BJ (cell line): Measurements from ENCODE around the gene LCE1A. TPM values are rescaled to one million over a fixed set of nuclear protein-coding genes. Genes with fewer than 3 reads are reported as not detected.

ENCODE experiments used
- CTCF ChIA-PET: fragments of 350-600 bp; formaldehyde crosslinking; extraction: SDS; loops from one replicate; lab custom pipeline; 2021; ENCODE audit warnings: antibody characterized with exemption, inconsistent platforms; lab: Yijun Ruan, JAX
- POLR2A ChIA-PET: fragments of 300-600 bp; sonication (Branson Sonifier 250); formaldehyde crosslinking; extraction: SDS; loops from one replicate; lab custom pipeline; 2021; ENCODE audit warnings: antibody characterized with exemption; lab: Charles Lee
- DNase-seq: peaks from one replicate; pipeline ENCODE4 v3.0.0-alpha.2; 2011; ENCODE audit warnings: low read depth
- H3K27me3 ChIP-seq: 2 replicates; pipeline ENCODE4 v1.6.0; 2011; ENCODE audit warnings: low read length; ENCODE audit not compliant: control insufficient read depth, insufficient read depth
- H3K36me3 ChIP-seq: 2 replicates; pipeline ENCODE4 v1.5.1; 2011; ENCODE audit warnings: low read length; ENCODE audit not compliant: control insufficient read depth, insufficient read depth
- H3K4me3 ChIP-seq: 2 replicates; pipeline ENCODE4 v1.5.1; 2011; ENCODE audit warnings: low read depth, mild to moderate bottlenecking, control low read depth, low read length
- polyA plus RNA-seq: library from polyadenylated mRNA; depleted of rRNA; stranded (reverse); fragments of >200 nt; gene quantifications from 2 replicates; pipeline ENCODE4 v1.2.3, GENCODE V29; 2011
- TF ChIP-seq, protein P1 (sequence below): IDR thresholded peaks from 2 replicates; pipeline ENCODE4 v1.5.1; 2011; ENCODE audit warnings: low read depth, mild to moderate bottlenecking, control low read depth, inconsistent platforms, low read length, moderate library complexity; ENCODE audit not compliant: insufficient read depth

The LCE1A gene
- polyA plus RNA-seq, 1 experiment: not detected

DNA sequence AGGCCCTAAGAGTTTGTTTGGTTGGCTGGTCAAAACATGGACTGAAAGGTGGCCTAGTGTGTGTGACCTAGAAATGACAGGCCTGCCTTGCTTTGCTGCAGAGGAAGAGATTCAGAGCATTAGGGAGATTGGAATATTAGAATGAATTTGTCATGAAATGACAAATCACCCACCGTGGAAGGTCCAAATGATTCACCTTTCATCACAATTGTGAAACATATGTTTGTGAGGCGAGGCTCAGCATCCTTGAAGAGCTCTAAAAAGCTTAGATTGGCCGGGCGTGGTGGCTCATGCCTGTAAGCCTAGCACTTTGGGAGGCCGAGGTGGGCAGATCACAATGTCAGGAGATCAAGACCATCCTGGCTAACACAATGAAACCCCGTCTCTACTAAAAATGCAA, 10.0 kb upstream of the LCE1A start:
- no peak for DNase-seq
- Histone ChIP-seq H3K4me3 (no peak overlapping the region), H3K27me3 (no peaks in the 10 kb centered on the region), H3K36me3 (no peaks in the 10 kb centered on the region)
- TF ChIP-seq, protein P1, sequence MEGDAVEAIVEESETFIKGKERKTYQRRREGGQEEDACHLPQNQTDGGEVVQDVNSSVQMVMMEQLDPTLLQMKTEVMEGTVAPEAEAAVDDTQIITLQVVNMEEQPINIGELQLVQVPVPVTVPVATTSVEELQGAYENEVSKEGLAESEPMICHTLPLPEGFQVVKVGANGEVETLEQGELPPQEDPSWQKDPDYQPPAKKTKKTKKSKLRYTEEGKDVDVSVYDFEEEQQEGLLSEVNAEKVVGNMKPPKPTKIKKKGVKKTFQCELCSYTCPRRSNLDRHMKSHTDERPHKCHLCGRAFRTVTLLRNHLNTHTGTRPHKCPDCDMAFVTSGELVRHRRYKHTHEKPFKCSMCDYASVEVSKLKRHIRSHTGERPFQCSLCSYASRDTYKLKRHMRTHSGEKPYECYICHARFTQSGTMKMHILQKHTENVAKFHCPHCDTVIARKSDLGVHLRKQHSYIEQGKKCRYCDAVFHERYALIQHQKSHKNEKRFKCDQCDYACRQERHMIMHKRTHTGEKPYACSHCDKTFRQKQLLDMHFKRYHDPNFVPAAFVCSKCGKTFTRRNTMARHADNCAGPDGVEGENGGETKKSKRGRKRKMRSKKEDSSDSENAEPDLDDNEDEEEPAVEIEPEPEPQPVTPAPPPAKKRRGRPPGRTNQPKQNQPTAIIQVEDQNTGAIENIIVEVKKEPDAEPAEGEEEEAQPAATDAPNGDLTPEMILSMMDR: no peak
- POLR2A ChIA-PET: no interaction called here
- CTCF ChIA-PET: interaction anchor here (1.5 kb wide), 1 partner anchor 53 kb away, joined by 4 read pairs; no protein-coding TSS in a partner anchor

DNA sequence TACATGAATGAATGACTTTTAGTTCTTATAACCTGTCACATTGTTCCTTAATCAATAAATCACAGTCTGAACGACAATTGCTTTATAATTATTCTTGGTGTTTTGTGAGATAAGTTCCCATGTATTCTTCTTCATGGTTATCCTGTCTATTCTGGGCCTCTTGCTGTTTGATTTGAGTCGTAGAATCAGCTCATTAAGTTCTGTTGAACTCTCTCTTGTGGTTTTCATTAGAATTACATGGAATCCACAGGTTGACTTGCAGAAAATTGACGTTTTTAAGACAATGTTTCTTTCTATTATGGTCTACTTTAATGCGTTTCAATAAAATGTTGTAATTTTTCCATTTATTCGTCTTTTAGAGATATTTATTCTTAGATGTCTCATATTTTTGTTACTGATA, 4.0 kb upstream of the LCE1A start:
- DNase-seq: no peak
- TF ChIP-seq, protein P1: no peak
- no peaks in the 10 kb centered on the region for H3K27me3 ChIP-seq
- H3K4me3 ChIP-seq: no peak overlapping the region
- no peaks in the 10 kb centered on the region for H3K36me3 ChIP-seq
- ChIA-PET CTCF (no interaction called here), POLR2A (no interaction called here)

DNA sequence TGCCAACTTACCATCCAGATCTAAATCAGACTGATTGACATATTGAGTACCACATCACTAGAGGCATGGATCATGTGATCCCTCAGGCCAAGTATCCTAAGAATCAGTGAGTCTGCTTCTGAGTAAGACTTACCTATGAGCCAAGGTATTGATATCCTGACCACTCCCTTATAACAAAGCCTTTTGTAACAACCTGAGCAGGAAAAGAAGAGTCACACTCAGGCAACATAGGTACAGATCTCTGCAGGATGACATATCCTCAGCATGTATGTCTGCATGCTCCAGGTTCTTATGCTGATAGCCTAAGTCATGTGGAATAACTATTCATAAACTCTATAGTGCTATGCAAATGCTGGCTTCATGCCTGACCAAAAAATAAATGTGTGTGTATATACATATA, 2.3 kb upstream of the LCE1A start:
- ChIA-PET POLR2A (no interaction called here), CTCF (interaction anchor here (1.6 kb wide), 1 partner anchor 45 kb away, joined by 4 read pairs; no protein-coding TSS in a partner anchor)
- DNase-seq: no peak
- H3K4me3 ChIP-seq: no peak overlapping the region
- no peaks in the 10 kb centered on the region for H3K36me3 ChIP-seq
- H3K27me3 ChIP-seq: no peaks in the 10 kb centered on the region
- TF ChIP-seq, protein P1: no peak

DNA sequence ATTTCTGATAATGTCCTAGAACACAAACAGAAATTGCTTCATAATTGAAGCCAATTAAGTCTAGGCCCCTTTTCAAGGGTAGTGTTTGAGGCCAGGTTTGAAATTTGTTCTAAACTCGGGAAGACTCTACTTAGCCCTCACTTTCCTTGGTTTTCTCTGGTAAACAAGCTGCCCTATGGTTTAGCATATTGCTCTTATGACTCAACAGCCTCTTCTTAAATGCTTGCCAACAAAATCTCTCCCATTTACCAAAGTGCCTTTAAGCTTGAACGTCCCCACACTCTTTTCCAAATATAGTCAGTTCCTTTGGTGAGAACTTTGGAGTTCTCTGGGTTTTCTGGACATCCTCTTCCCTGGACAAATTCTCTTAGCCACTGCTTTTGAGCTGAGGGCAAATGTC, 9.6 kb downstream of the LCE1A start:
- H3K27me3 ChIP-seq: no peaks in the 10 kb centered on the region
- H3K4me3 ChIP-seq: no peak overlapping the region
- CTCF ChIA-PET: interaction anchor here (0.7 kb wide), 1 partner anchor 182 kb away, joined by 3 read pairs; no protein-coding TSS in a partner anchor
- POLR2A ChIA-PET: no interaction called here
- TF ChIP-seq, protein P1: no peak
- H3K36me3 ChIP-seq: no peaks in the 10 kb centered on the region
- no peak for DNase-seq

DNA sequence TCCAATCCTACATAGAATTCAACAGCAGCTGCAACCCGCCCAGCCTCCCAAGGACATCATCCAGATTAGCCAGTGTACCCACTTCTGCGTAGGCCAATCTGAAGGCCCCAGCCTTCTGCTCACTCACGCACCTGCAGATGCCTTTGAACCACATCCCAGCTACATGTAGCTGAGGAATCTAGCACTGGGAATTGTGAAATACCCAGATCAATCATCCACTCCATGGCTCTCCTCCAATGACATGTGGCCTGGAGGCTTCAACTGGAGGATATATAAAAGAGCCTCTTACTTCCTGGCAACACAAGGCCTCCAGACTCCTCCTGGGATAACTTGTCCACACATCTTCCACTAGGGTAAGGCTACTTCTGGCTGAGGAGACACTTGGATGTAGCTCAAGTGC, 15.3 kb downstream of the LCE1A start, which contains the start of gene LCE6A:
TSS of gene LCE6A (plus strand) at position 301 of the 400 bp plus-strand sequence. CDS start 665 bp downstream, outside the sequence.
- no peak for DNase-seq
- H3K4me3 ChIP-seq: no peak within 1 kb of the TSS
- H3K27me3 ChIP-seq: no peaks in the 10 kb centered on the region
- CTCF ChIA-PET: interaction anchor here (2.3 kb wide), 1 partner anchor 84 kb away, joined by 7 read pairs; no protein-coding TSS in a partner anchor
- POLR2A ChIA-PET: no interaction called here
- H3K36me3 ChIP-seq: no peaks in the 10 kb centered on the region
- TF ChIP-seq, protein P1: no peak
